ENCODE data around the gene JADE2.
A peak's percentile ranks its signal among the peaks of the same experiment; 100 is the strongest.
"Not testable (repeated sequence)": the region's sequence is repeated elsewhere in the genome, so short reads cannot be mapped to it uniquely, and the experiment has no call there.

JADE2 gene

GRCh38 chr5:134584662-134585061 lies 59.2 kb downstream of the JADE2 start:
- DNase-seq (ENCODE audit: low read depth in 2 of 2, low spot score in 1 of 2), result no peak

- DNase-seq (ENCODE audit: low read depth in 2 of 2, low spot score in 1 of 2), result no peak
Observed at GRCh38 chr5:134585966-134586365, 60.5 kb downstream of the JADE2 start.

- DNase-seq (ENCODE audit: low read depth in 2 of 2, low spot score in 1 of 2), result peak; percentile 53 to 69
Observed at GRCh38 chr5:134586866-134587524, 61.5 kb downstream of the JADE2 start.

- DNase-seq (ENCODE audit: low read depth in 2 of 2, low spot score in 1 of 2), result no peak
Observed at GRCh38 chr5:134590992-134591659, 65.7 kb downstream of the JADE2 start.

GRCh38 chr5:134592141-134592746 lies 66.8 kb downstream of the JADE2 start:
- DNase-seq (ENCODE audit: low read depth in 2 of 2, low spot score in 1 of 2), result no peak

GRCh38 chr5:134594336-134594735 lies 68.9 kb downstream of the JADE2 start:
- no peak for DNase-seq (ENCODE audit: low read depth in 2 of 2, low spot score in 1 of 2)

GRCh38 chr5:134594797-134595457 lies 69.5 kb downstream of the JADE2 start:
- no peak for DNase-seq (ENCODE audit: low read depth in 2 of 2, low spot score in 1 of 2)

GRCh38 chr5:134595458-134595838 lies 70.0 kb downstream of the JADE2 start:
- DNase-seq (ENCODE audit: low read depth in 2 of 2, low spot score in 1 of 2), result no peak

GRCh38 chr5:134599820-134600219 lies 74.3 kb downstream of the JADE2 start:
- DNase-seq (ENCODE audit: low read depth in 2 of 2, low spot score in 1 of 2), result not testable (repeated sequence)

- DNase-seq (ENCODE audit: low read depth in 2 of 2, low spot score in 1 of 2), result no peak
Observed at GRCh38 chr5:134600600-134600999, 75.1 kb downstream of the JADE2 start.

GRCh38 chr5:134603059-134603458 lies 77.6 kb downstream of the JADE2 start:
- no peak for DNase-seq (ENCODE audit: low read depth in 2 of 2, low spot score in 1 of 2)

- DNase-seq (ENCODE audit: low read depth in 2 of 2, low spot score in 1 of 2), result no peak
Observed at GRCh38 chr5:134604908-134605307, 79.4 kb downstream of the JADE2 start.

GRCh38 chr5:134606726-134607125 lies 81.3 kb downstream of the JADE2 start:
- no peak for DNase-seq (ENCODE audit: low read depth in 2 of 2, low spot score in 1 of 2)

GRCh38 chr5:134608555-134608954 lies 83.1 kb downstream of the JADE2 start:
- no peak for DNase-seq (ENCODE audit: low read depth in 2 of 2, low spot score in 1 of 2)

GRCh38 chr5:134609232-134609851 lies 83.9 kb downstream of the JADE2 start:
- DNase-seq (ENCODE audit: low read depth in 2 of 2, low spot score in 1 of 2), result no peak

- no peak for DNase-seq (ENCODE audit: low read depth in 2 of 2, low spot score in 1 of 2)
Observed at GRCh38 chr5:134610725-134611124, 85.3 kb downstream of the JADE2 start.

- DNase-seq (ENCODE audit: low read depth in 2 of 2, low spot score in 1 of 2), result no peak
Observed at GRCh38 chr5:134611515-134611914, 86.0 kb downstream of the JADE2 start.

GRCh38 chr5:134614450-134615085 lies 89.1 kb downstream of the JADE2 start:
- DNase-seq (ENCODE audit: low read depth in 2 of 2, low spot score in 1 of 2), result no peak

- no peak for DNase-seq (ENCODE audit: low read depth in 2 of 2, low spot score in 1 of 2)
Observed at GRCh38 chr5:134620634-134621033, 95.2 kb downstream of the JADE2 start.

- no peak for DNase-seq (ENCODE audit: low read depth in 2 of 2, low spot score in 1 of 2)
Observed at GRCh38 chr5:134625559-134625958, 100.1 kb downstream of the JADE2 start.

GRCh38 chr5:134626369-134627014 lies 101.0 kb downstream of the JADE2 start:
- DNase-seq (ENCODE audit: low read depth in 2 of 2, low spot score in 1 of 2), result no peak

Measured in stimulated activated CD8-positive, alpha-beta memory T cell treated with anti-CD3 and anti-CD28 coated beads, Interleukin-4, amount 100 ng/mL, for 1 hour (primary cell).